GM21367 (cell line): Measurements from ENCODE around the gene SEMA3B.
"Not testable (repeated sequence)": the region's sequence is repeated elsewhere in the genome, so short reads cannot be mapped to it uniquely, and the experiment has no call there.

ENCODE experiments used
- ATAC-seq: cut with Tn5 transposase; IDR thresholded peaks from one replicate; pipeline ENCODE4 v1.9.1; 2021; ENCODE audit not compliant: unreplicated experiment

SEMA3B gene

GRCh38 chr3:50258029-50258680 lies 10.8 kb upstream of the SEMA3B start:
- no peak for ATAC-seq

- no peak for ATAC-seq
Observed at GRCh38 chr3:50258979-50259378, 10.0 kb upstream of the SEMA3B start.

GRCh38 chr3:50259432-50260026 lies 9.4 kb upstream of the SEMA3B start:
- peak; percentile 11 for ATAC-seq

GRCh38 chr3:50260027-50260941 lies 8.7 kb upstream of the SEMA3B start:
- peak; percentile 81 for ATAC-seq

GRCh38 chr3:50260942-50261441 lies 8.0 kb upstream of the SEMA3B start:
- no peak for ATAC-seq

GRCh38 chr3:50261505-50261904 lies 7.4 kb upstream of the SEMA3B start:
- ATAC-seq: no peak

- ATAC-seq: not testable (repeated sequence)
Observed at GRCh38 chr3:50262200-50262599, 6.7 kb upstream of the SEMA3B start.

- no peak for ATAC-seq
Observed at GRCh38 chr3:50262778-50263177, 6.2 kb upstream of the SEMA3B start.

GRCh38 chr3:50263478-50264382 lies 5.2 kb upstream of the SEMA3B start:
- no peak for ATAC-seq

GRCh38 chr3:50264383-50264963 lies 4.5 kb upstream of the SEMA3B start:
- no peak for ATAC-seq

GRCh38 chr3:50264964-50265485 lies 3.9 kb upstream of the SEMA3B start:
- ATAC-seq: no peak

- ATAC-seq: no peak
Observed at GRCh38 chr3:50265571-50265970, 3.4 kb upstream of the SEMA3B start.

GRCh38 chr3:50266017-50266416 lies 2.9 kb upstream of the SEMA3B start:
- ATAC-seq: no peak

- no peak for ATAC-seq
Observed at GRCh38 chr3:50266836-50267235, 2.1 kb upstream of the SEMA3B start.

GRCh38 chr3:50267280-50267913 lies 1.6 kb upstream of the SEMA3B start:
- no peak for ATAC-seq

GRCh38 chr3:50268276-50268675 lies 671 bp upstream of the SEMA3B start:
- no peak for ATAC-seq

- no peak for ATAC-seq
Observed at GRCh38 chr3:50269460-50269859, 513 bp downstream of the SEMA3B start.

- no peak for ATAC-seq
Observed at GRCh38 chr3:50269977-50270413, 1.0 kb downstream of the SEMA3B start.

- no peak for ATAC-seq
Observed at GRCh38 chr3:50270422-50271224, 1.7 kb downstream of the SEMA3B start.
